A549 (cell line): ENCODE measurements around the gene PPBP. TPM values are rescaled to one million over a fixed set of nuclear protein-coding genes. Genes with fewer than 3 reads are reported as not detected.
"Not testable (repeated sequence)": the region's sequence is repeated elsewhere in the genome, so short reads cannot be mapped to it uniquely, and the experiment has no call there.

Experiments used
- ATAC-seq, 2 experiments: fragments of 200-7000 bp in 1 of 2; fragments of >200 bp in 1 of 2; cut with Nextera tagmentation in 1 of 2; cut with Tn5 transposase in 1 of 2; 3 replicates each; pipeline versions ENCODE4 v1.8.0 to v1.9.1; 2018 to 2020; ENCODE audit warnings: mild to moderate bottlenecking in 1 of 2, moderate library complexity in 1 of 2
- CTCF ChIA-PET: fragments of 300-600 bp; sonication (Branson Sonifier 250); formaldehyde crosslinking; extraction: SDS; loops from one replicate; lab custom pipeline; 2021; ENCODE audit warnings: antibody characterized with exemption, inconsistent platforms; lab: Yijun Ruan, JAX
- POLR2A ChIA-PET: fragments of 350-600 bp; formaldehyde crosslinking; extraction: SDS; loops from one replicate; lab custom pipeline; 2021; ENCODE audit warnings: antibody characterized with exemption, inconsistent platforms; lab: Yijun Ruan, JAX
- DNase-seq, 2 experiments: peaks; one replicate each; pipeline versions ENCODE4 v3.0.0 to v3.0.0-alpha.2; 2011 to 2016; ENCODE audit warnings: low read depth in 1 of 2, low spot score in 1 of 2
- FAIRE-seq: peaks from 2 replicates; lab custom pipeline; 2011; peaks lifted over from hg19 to GRCh38; lab: Jason Lieb, UNC
- H3K27ac ChIP-seq, 2 experiments: fragments of >200 bp; sonication (Bioruptor Twin); formaldehyde crosslinking; 3 replicates each; pipeline ENCODE4 v1.5.1; 2016 to 2017
- H3K4me1 ChIP-seq: fragments of >200 bp; sonication (Bioruptor Twin); formaldehyde crosslinking; 3 replicates; pipeline ENCODE4 v1.6.1; 2016
- H3K4me2 ChIP-seq: fragments of >200 bp; sonication (Bioruptor Twin); formaldehyde crosslinking; 3 replicates; pipeline ENCODE4 v1.6.1; 2016
- H3K4me3 ChIP-seq: fragments of >200 bp; sonication (Bioruptor Twin); formaldehyde crosslinking; 3 replicates; pipeline ENCODE4 v1.5.1; 2016
- H3K9me3 ChIP-seq: fragments of >200 bp; sonication (Bioruptor Twin); formaldehyde crosslinking; 3 replicates; pipeline ENCODE4 v1.6.1; 2016
- BHLHE40 ChIP-seq: IDR thresholded peaks from 2 replicates; pipeline ENCODE4 v1.6.1; 2012; ENCODE audit warnings: low read depth, low read length, inconsistent platforms
- CEBPB ChIP-seq, 2 experiments: fragments of >200 bp in 1 of 2; sonication (Bioruptor Twin) in 1 of 2; formaldehyde crosslinking in 1 of 2; IDR thresholded peaks; 2 replicates each; pipeline ENCODE4 v1.6.1; 2012 to 2016
- EHMT2 ChIP-seq: fragments of 200-600 bp; sonication (generic); IDR thresholded peaks from 2 replicates; pipeline ENCODE4 v1.6.1; 2016; ENCODE audit warnings: antibody characterized with exemption, low read depth, mild to moderate bottlenecking, moderate library complexity
- ESRRA ChIP-seq: fragments of 150-350 bp; IDR thresholded peaks from 2 replicates; pipeline ENCODE4 v1.6.1; 2014; ENCODE audit warnings: mild to moderate bottlenecking, low read length, borderline replicate concordance
- FOXS1 ChIP-seq: fragments of 250-450 bp; sonication (Bioruptor Pico); IDR thresholded peaks from 2 replicates; pipeline ENCODE4 v1.5.0; 2020; ENCODE audit warnings: mild to moderate bottlenecking, moderate library complexity
- GATA3 ChIP-seq: IDR thresholded peaks from 2 replicates; pipeline ENCODE4 v1.6.1; 2012; ENCODE audit warnings: borderline replicate concordance
- HDAC2 ChIP-seq: fragments of 200-600 bp; sonication (generic); IDR thresholded peaks from 2 replicates; pipeline ENCODE4 v1.6.1; 2016
- HOXA7 ChIP-seq: fragments of 250-450 bp; sonication (Bioruptor Pico); IDR thresholded peaks from 2 replicates; pipeline ENCODE4 v1.5.0; 2020; ENCODE audit warnings: mild to moderate bottlenecking, moderate library complexity
- HOXB13 ChIP-seq: fragments of 250-450 bp; sonication (Bioruptor Pico); IDR thresholded peaks from 2 replicates; pipeline ENCODE4 v1.5.0; 2020; ENCODE audit warnings: low read depth, mild to moderate bottlenecking, moderate library complexity
- HOXB5 ChIP-seq: fragments of 250-450 bp; sonication (Bioruptor Pico); IDR thresholded peaks from 2 replicates; pipeline ENCODE4 v1.5.0; 2020; ENCODE audit warnings: mild to moderate bottlenecking, moderate library complexity
- JUNB ChIP-seq: fragments of >200 bp; sonication (Bioruptor Twin); formaldehyde crosslinking; IDR thresholded peaks from 2 replicates; pipeline ENCODE4 v1.6.1; 2016
- KDM1A ChIP-seq: fragments of 200-600 bp; sonication (generic); IDR thresholded peaks from 2 replicates; pipeline ENCODE4 v1.6.1; 2016; ENCODE audit warnings: low read depth, mild to moderate bottlenecking
- NFE2L2 ChIP-seq: fragments of 150-350 bp; conservative IDR thresholded peaks from 2 replicates; pipeline ENCODE4 v1.6.1; 2014; ENCODE audit warnings: low read length
- NPAS2 ChIP-seq: fragments of 250-450 bp; sonication (Bioruptor Pico); IDR thresholded peaks from 2 replicates; pipeline ENCODE4 v1.8.0; 2022; ENCODE audit warnings: mild to moderate bottlenecking, moderate library complexity, borderline replicate concordance
- NR3C1 ChIP-seq: fragments of >200 bp; sonication (Bioruptor Twin); formaldehyde crosslinking; IDR thresholded peaks from 3 replicates; pipeline ENCODE4 v1.6.1; 2017
- POLR2A ChIP-seq: IDR thresholded peaks from 2 replicates; pipeline ENCODE4 v1.6.1; 2012; ENCODE audit warnings: mild to moderate bottlenecking, low read length
- RARB ChIP-seq: fragments of 250-450 bp; sonication (Bioruptor Pico); IDR thresholded peaks from 2 replicates; pipeline ENCODE4 v1.8.0; 2021; ENCODE audit warnings: mild to moderate bottlenecking, moderate library complexity
- RFX5 ChIP-seq: fragments of 450-650 bp; IDR thresholded peaks from 2 replicates; pipeline ENCODE4 v1.7.1; 2014; ENCODE audit warnings: antibody characterized with exemption, mild to moderate bottlenecking, moderate library complexity
- RNF2 ChIP-seq: fragments of 200-600 bp; sonication (generic); IDR thresholded peaks from 2 replicates; pipeline ENCODE4 v1.6.1; 2016; ENCODE audit warnings: low read depth, mild to moderate bottlenecking, antibody characterized with exemption, moderate library complexity, borderline replicate concordance
- SMC3 ChIP-seq: fragments of >200 bp; sonication (Bioruptor Twin); formaldehyde crosslinking; IDR thresholded peaks from 3 replicates; pipeline ENCODE4 v1.6.1; 2018; ENCODE audit warnings: inconsistent platforms
- SREBF2 ChIP-seq: fragments of 450-650 bp; IDR thresholded peaks from 2 replicates; pipeline ENCODE4 v1.6.1; 2014; ENCODE audit warnings: mild to moderate bottlenecking, moderate library complexity
- TFCP2L1 ChIP-seq: fragments of 250-450 bp; sonication (Bioruptor Pico); IDR thresholded peaks from 2 replicates; pipeline ENCODE4 v1.5.0; 2021; ENCODE audit warnings: mild to moderate bottlenecking
- ZNF302 ChIP-seq: fragments of 250-450 bp; sonication (Bioruptor Pico); IDR thresholded peaks from 2 replicates; pipeline ENCODE4 v1.9.0; 2021; ENCODE audit warnings: inconsistent platforms, mild to moderate bottlenecking, moderate library complexity
- WGBS: methylation state at CpG from one replicate; pipeline ENCODE4 v1.1.6; 2017; ENCODE audit errors: missing lambda C conversion rate; 5-methylcytosine and 5-hydroxymethylcytosine counted together
- polyA plus RNA-seq, 4 experiments: library from polyadenylated mRNA; depleted of rRNA in 3 of 4; stranded (reverse); fragments of >200 nt; fragmentation: RNase III in 1 of 4; extraction: RNeasy Plus Mini Kit Qiagen cat#74134 plus additional on column Dnase treatment in 1 of 4; gene quantifications; 2 replicates in 3 of 4; 3 replicates in 1 of 4; pipeline ENCODE4 v1.2.3, GENCODE V29; 2011 to 2017
- TF ChIP-seq, protein P1 (sequence below): fragments of >200 bp; sonication (Bioruptor Twin); formaldehyde crosslinking; IDR thresholded peaks from 2 replicates; pipeline ENCODE4 v1.6.1; 2016
- TF ChIP-seq, protein P2 (sequence below): fragments of 250-450 bp; sonication (Bioruptor Pico); IDR thresholded peaks from 2 replicates; pipeline ENCODE4 v1.5.0; 2020; ENCODE audit warnings: low read depth, mild to moderate bottlenecking, moderate library complexity
- TF ChIP-seq, protein P3 (sequence below): fragments of >200 bp; sonication (Bioruptor Twin); formaldehyde crosslinking; IDR thresholded peaks from 3 replicates; pipeline ENCODE4 v1.6.1; 2016

The PPBP gene
- polyA plus RNA-seq, 2 of the 4 experiments (the other 2 are of a cell fraction), result 0.16 to 0.35 TPM

- TF ChIP-seq RFX5 (no peak), CEBPB (IDR thresholded peaks at IDR 0.05) (no peak), HOXB13 (no peak), RARB (CRISPR knock-in tag) (no peak), NFE2L2 (no peak), FOXS1 (CRISPR knock-in tag) (no peak), SREBF2 (no peak), NR3C1 (no peak), NPAS2 (no peak), HDAC2 (no peak), EHMT2 (no peak), HOXA7 (CRISPR knock-in tag) (no peak)
- TF ChIP-seq, protein P1, sequence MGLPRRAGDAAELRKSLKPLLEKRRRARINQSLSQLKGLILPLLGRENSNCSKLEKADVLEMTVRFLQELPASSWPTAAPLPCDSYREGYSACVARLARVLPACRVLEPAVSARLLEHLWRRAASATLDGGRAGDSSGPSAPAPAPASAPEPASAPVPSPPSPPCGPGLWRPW, result no peak
- TF ChIP-seq, all 56 proteins: peak for 0
- Histone ChIP-seq H3K4me2 (no peak overlapping the region), H3K9me3 (peaks cover 8% of the 10 kb centered on the region), H3K4me3 (no peak overlapping the region), H3K4me1 (no peaks in the 10 kb centered on the region), H3K27ac (no peak overlapping the region)
- POLR2A ChIA-PET, result no interaction called here
- DNase-seq (no peak), FAIRE-seq (no peak), ATAC-seq (no peak)
- WGBS, result 63% methylated on average over 2 of the region's 2 CpGs
- CTCF ChIA-PET, result no interaction called here
Measured at GRCh38 chr4:73962724-73963123, 25.3 kb downstream of the PPBP start.

GRCh38 chr4:73959041-73959440 lies 28.9 kb downstream of the PPBP start:
- POLR2A ChIA-PET, H3K4me2 ChIP-seq, ATAC-seq, FAIRE-seq, DNase-seq, H3K4me1 ChIP-seq, CTCF ChIA-PET, H3K9me3 ChIP-seq, H3K4me3 ChIP-seq, H3K27ac ChIP-seq: not testable (repeated sequence)
- WGBS, result 82% methylated on average over 1 of the region's 1 CpG

DNA sequence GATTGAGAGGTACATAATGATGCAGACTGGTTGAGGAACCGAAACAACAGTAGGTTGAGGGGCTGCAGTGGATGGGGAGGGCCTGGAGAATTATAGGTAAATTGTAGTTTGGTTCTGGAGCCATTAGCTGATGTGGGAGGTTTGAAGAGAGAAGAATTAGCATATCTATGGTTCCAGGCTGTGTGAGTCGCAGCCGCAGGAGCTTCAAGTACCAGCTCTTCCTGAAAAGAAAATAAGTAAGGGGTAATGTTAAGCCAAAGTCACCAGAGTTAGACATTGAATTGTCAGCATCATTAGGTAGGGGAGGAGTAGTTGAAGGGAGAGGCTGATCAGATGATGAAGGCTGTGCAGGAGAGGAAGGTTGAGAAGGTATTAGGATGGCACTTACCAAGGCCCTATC lies 35.6 kb downstream of the PPBP start:
- 93% methylated on average over 3 of the region's 3 CpGs for WGBS
- Histone ChIP-seq H3K27ac (no peak overlapping the region), H3K4me2 (no peak overlapping the region), H3K4me1 (no peaks in the 10 kb centered on the region), H3K4me3 (no peak overlapping the region), H3K9me3 (no peaks in the 10 kb centered on the region; the same call in 2 of the 3 replicates)
- CTCF ChIA-PET, result interaction anchor here (1.1 kb wide), 1 partner anchor 196 kb away, joined by 3 read pairs; no protein-coding TSS in a partner anchor
- no peak for FAIRE-seq
- TF ChIP-seq, protein P1, result no peak
- TF ChIP-seq, protein P2, sequence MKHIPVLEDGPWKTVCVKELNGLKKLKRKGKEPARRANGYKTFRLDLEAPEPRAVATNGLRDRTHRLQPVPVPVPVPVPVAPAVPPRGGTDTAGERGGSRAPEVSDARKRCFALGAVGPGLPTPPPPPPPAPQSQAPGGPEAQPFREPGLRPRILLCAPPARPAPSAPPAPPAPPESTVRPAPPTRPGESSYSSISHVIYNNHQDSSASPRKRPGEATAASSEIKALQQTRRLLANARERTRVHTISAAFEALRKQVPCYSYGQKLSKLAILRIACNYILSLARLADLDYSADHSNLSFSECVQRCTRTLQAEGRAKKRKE (CRISPR knock-in tag), result no peak
- TF ChIP-seq JUNB (no peak), KDM1A (no peak), TFCP2L1 (CRISPR knock-in tag) (no peak), ZNF302 (no peak), HOXB5 (no peak), RNF2 (no peak), HOXB13 (no peak), SREBF2 (no peak), GATA3 (no peak), BHLHE40 (no peak), POLR2A (no peak), SMC3 (no peak), ESRRA (no peak), CEBPB (IDR thresholded peaks at IDR 0.05) (no peak)
- TF ChIP-seq, protein P3, sequence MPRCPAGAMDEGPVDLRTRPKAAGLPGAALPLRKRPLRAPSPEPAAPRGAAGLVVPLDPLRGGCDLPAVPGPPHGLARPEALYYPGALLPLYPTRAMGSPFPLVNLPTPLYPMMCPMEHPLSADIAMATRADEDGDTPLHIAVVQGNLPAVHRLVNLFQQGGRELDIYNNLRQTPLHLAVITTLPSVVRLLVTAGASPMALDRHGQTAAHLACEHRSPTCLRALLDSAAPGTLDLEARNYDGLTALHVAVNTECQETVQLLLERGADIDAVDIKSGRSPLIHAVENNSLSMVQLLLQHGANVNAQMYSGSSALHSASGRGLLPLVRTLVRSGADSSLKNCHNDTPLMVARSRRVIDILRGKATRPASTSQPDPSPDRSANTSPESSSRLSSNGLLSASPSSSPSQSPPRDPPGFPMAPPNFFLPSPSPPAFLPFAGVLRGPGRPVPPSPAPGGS, result no peak
- POLR2A ChIA-PET, result no interaction called here
- no peak for ATAC-seq
- DNase-seq, result no peak

DNA sequence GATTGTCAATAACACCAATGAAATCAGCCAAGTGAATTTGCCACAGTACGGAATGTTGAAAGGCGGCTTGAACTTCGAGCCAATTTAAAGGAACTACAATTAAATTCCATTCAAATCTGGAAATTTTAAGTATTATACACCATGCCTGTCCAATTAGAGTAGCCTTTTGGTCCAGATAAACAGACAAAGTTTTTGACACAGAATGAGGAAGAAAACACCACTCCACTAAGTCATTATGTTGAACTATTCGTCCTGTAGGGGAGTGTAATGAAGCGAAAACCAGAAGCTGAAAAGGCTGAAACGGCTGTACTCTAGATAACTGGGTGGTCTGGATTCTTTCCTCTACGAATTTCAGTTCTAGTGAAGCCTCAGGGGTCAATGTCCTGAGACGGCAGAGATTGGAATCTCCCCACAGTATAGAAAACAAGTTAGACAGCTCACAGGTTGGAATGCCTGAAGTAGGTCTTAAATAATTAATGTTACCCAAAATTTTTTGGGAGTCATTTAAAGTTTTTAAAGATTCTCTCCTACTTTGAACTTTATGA lies 37.5 kb downstream of the PPBP start:
- H3K4me2 ChIP-seq, H3K4me1 ChIP-seq, DNase-seq, FAIRE-seq, H3K27ac ChIP-seq, ATAC-seq, H3K4me3 ChIP-seq, H3K9me3 ChIP-seq, CTCF ChIA-PET, POLR2A ChIA-PET: not testable (repeated sequence)
- 69% methylated on average over 8 of the region's 8 CpGs for WGBS
